ENCODE data around the gene RFX3. TPM values are rescaled to one million over a fixed set of nuclear protein-coding genes. Genes with fewer than 3 reads are reported as not detected.

RFX3 gene
- total RNA-seq, 2 donors from 2014 or later = 27.5 to 28.2 TPM

DNA sequence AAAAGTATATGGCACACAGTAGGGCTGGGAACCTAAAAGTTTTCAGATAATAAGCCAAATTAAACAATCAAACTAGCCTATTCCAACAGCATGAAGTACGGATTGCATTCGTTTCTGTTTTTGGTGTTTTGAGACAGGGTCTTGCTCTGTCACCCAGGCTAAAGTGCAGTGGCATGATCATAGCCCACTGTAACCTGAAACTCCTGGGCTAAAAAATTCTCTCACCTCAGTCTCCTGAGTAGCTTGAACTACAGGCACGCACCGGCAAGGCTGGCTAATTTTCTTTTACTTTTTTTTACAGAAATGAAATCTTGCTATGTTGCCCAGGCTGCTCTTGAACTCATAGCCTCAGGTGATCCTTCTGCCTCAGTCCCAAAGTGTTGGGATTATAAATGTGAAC, 5.2 kb downstream of the RFX3 start:
- H3K27me3 ChIP-seq (ENCODE audit: control insufficient read depth, insufficient read depth, low read length, poor library complexity, severe bottlenecking) = no peaks in the 10 kb centered on the region
- DNase-seq = no peak
- H3K9me3 ChIP-seq (ENCODE audit: control insufficient read depth, low read length) = no peaks in the 10 kb centered on the region
- H3K4me3 ChIP-seq (ENCODE audit: low read length) = no peak overlapping the region
- no peak overlapping the region for H3K9ac ChIP-seq (ENCODE audit: extremely low read depth, low read length, poor library complexity, severe bottlenecking)
- no peak overlapping the region for H3K27ac ChIP-seq (ENCODE audit: low read depth, low read length)
- Mint-ChIP-seq H3K27ac (no peak overlapping the region), H3K4me3 (no peak overlapping the region), H3K27me3 (ENCODE audit: insufficient read depth) (no peaks in the 10 kb centered on the region), H3K36me3 (ENCODE audit: low read depth) (peaks cover 5% of the 10 kb centered on the region), H3K4me1 (peaks cover 14% of the 10 kb centered on the region), H3K9me3 (no peaks in the 10 kb centered on the region)
- no peaks in the 10 kb centered on the region for H3K36me3 ChIP-seq (ENCODE audit: control insufficient read depth, insufficient read depth, low read length)
- TF ChIP-seq, protein P1, sequence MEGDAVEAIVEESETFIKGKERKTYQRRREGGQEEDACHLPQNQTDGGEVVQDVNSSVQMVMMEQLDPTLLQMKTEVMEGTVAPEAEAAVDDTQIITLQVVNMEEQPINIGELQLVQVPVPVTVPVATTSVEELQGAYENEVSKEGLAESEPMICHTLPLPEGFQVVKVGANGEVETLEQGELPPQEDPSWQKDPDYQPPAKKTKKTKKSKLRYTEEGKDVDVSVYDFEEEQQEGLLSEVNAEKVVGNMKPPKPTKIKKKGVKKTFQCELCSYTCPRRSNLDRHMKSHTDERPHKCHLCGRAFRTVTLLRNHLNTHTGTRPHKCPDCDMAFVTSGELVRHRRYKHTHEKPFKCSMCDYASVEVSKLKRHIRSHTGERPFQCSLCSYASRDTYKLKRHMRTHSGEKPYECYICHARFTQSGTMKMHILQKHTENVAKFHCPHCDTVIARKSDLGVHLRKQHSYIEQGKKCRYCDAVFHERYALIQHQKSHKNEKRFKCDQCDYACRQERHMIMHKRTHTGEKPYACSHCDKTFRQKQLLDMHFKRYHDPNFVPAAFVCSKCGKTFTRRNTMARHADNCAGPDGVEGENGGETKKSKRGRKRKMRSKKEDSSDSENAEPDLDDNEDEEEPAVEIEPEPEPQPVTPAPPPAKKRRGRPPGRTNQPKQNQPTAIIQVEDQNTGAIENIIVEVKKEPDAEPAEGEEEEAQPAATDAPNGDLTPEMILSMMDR (conservative IDR thresholded peaks at IDR 0.05) = no peak
- 76 to 78% methylated on average over 3 to 4 of the region's 4 CpGs for WGBS, 2 experiments (ENCODE audit: insufficient coverage in 1 of 2, insufficient read length in 1 of 2)
- H3K4me1 ChIP-seq (ENCODE audit: control insufficient read depth, insufficient read depth, low read length) = no peaks in the 10 kb centered on the region

DNA sequence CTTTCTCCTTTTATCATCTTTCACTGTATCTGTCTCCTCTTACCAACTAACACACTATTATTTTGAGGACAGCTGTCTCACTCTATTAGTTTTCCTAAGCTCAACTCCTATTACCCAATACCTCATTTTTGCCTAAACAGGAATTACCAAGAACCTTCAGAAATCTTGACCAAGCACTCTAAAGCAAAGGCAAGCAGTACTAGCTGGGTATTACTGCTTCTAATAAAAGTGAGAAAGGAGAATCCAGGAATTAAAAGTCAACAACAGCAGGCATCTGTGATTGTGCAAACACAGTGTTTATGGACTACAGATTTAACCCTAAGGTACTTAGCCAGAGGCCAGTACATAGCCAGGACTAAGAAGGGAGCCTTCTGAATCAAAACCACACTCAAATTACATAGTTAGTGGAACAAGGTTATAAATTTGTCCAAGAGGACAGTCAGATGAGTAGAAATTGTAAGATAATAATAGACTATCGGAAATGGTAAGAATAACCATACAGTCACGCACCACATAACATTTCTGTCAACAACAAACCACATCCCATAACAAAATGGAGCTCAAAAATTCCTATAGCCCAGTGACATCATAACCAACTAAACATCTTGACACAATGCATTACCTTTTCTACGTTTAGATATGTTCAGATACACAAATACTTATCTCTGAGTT, 8.3 kb downstream of the RFX3 start:
- DNase-seq = no peak
- H3K4me3 Mint-ChIP-seq = no peak overlapping the region
- H3K27ac Mint-ChIP-seq = no peak overlapping the region
- no peaks in the 10 kb centered on the region for H3K27me3 Mint-ChIP-seq (ENCODE audit: insufficient read depth)
- no peaks in the 10 kb centered on the region for H3K36me3 ChIP-seq (ENCODE audit: control insufficient read depth, insufficient read depth, low read length)
- H3K9ac ChIP-seq (ENCODE audit: extremely low read depth, low read length, poor library complexity, severe bottlenecking) = no peak overlapping the region
- no peak overlapping the region for H3K27ac ChIP-seq (ENCODE audit: low read depth, low read length)
- peaks cover 11% of the 10 kb centered on the region for H3K4me1 Mint-ChIP-seq
- H3K27me3 ChIP-seq (ENCODE audit: control insufficient read depth, insufficient read depth, low read length, poor library complexity, severe bottlenecking) = no peaks in the 10 kb centered on the region
- WGBS, 2 experiments (ENCODE audit: insufficient coverage in 1 of 2, insufficient read length in 1 of 2) = 92 to 96% methylated on average over 2 to 3 of the region's 3 CpGs
- no peak overlapping the region for H3K4me3 ChIP-seq (ENCODE audit: low read length)
- H3K4me1 ChIP-seq (ENCODE audit: control insufficient read depth, insufficient read depth, low read length) = no peaks in the 10 kb centered on the region
- no peaks in the 10 kb centered on the region for H3K9me3 ChIP-seq (ENCODE audit: control insufficient read depth, low read length)
- TF ChIP-seq, protein P1 (conservative IDR thresholded peaks at IDR 0.05) = no peak
- H3K9me3 Mint-ChIP-seq = no peaks in the 10 kb centered on the region
- peaks cover 5% of the 10 kb centered on the region for H3K36me3 Mint-ChIP-seq (ENCODE audit: low read depth)

DNA sequence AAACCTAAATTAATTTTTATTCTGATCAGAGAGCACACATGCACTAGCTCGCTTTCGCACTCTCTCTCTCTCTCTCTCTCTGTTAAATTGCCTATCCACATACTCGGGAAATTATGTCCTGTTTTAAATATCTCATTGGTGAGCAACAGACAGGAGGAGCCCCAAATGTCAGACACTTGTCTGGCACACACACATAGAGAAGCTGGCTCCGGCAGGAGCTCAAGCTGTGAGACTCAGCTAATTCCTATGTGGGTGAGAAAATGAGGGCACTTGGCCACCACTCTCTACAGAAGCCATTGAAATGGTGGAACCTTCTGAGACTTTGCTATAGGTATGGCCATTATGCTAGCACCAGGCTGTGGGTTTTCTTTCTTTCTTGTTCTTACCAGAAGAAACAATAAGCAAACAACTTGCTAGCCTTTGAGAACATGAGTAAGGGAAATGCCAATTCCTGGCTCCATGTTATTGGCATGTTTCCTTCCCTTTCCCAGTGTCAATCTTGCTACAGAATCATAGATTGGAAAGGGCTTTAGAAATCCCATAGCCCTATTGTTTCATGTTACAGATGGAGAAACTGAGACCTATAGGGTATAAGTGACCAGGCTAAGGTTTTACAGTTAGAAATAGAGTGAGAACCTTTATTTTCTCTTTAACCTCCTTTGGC, 9.0 kb downstream of the RFX3 start:
- H3K4me1 ChIP-seq (ENCODE audit: control insufficient read depth, insufficient read depth, low read length) = no peaks in the 10 kb centered on the region
- peak overlapping the region; percentile 39 for H3K27ac Mint-ChIP-seq
- H3K27me3 ChIP-seq (ENCODE audit: control insufficient read depth, insufficient read depth, low read length, poor library complexity, severe bottlenecking) = no peaks in the 10 kb centered on the region
- no peak for DNase-seq
- WGBS, 2 experiments (ENCODE audit: insufficient coverage in 1 of 2, insufficient read length in 1 of 2) = 91 to 95% methylated on average over 4 of the region's 4 CpGs
- H3K36me3 ChIP-seq (ENCODE audit: control insufficient read depth, insufficient read depth, low read length) = no peaks in the 10 kb centered on the region
- no peaks in the 10 kb centered on the region for H3K9me3 ChIP-seq (ENCODE audit: control insufficient read depth, low read length)
- no peak overlapping the region for H3K4me3 Mint-ChIP-seq
- H3K36me3 Mint-ChIP-seq (ENCODE audit: low read depth) = peaks cover 5% of the 10 kb centered on the region
- no peak overlapping the region for H3K9ac ChIP-seq (ENCODE audit: extremely low read depth, low read length, poor library complexity, severe bottlenecking)
- peak overlapping the region; percentile 16 for H3K27ac ChIP-seq (ENCODE audit: low read depth, low read length)
- H3K4me1 Mint-ChIP-seq = peaks cover 8% of the 10 kb centered on the region
- H3K27me3 Mint-ChIP-seq (ENCODE audit: insufficient read depth) = no peaks in the 10 kb centered on the region
- no peaks in the 10 kb centered on the region for H3K9me3 Mint-ChIP-seq
- no peak overlapping the region for H3K4me3 ChIP-seq (ENCODE audit: low read length)
- TF ChIP-seq, protein P1 (conservative IDR thresholded peaks at IDR 0.05) = no peak
